Trophoblast cell (in vitro differentiated cells and primary cell): ENCODE data around the gene ETV6.
A peak's percentile ranks its signal among the peaks of the same experiment; 100 is the strongest.

Source experiments
- DNase-seq, 2 donors: peaks; one replicate each; pipeline ENCODE4 v3.0.0-alpha.2; 2016
- H2AFZ ChIP-seq: 2 replicates; pipeline ENCODE4 v1.6.1; 2013; ENCODE audit warnings: low read length, moderate library complexity, mild to moderate bottlenecking; ENCODE audit not compliant: insufficient read depth, poor library complexity
- H2AK5ac ChIP-seq: 2 replicates; pipeline ENCODE4 v1.6.1; 2013; ENCODE audit warnings: mild to moderate bottlenecking, low read length
- H2BK120ac ChIP-seq: 2 replicates; pipeline ENCODE4 v1.6.1; 2013; ENCODE audit warnings: low read length, mild to moderate bottlenecking, moderate library complexity; ENCODE audit not compliant: insufficient read depth, poor library complexity
- H2BK12ac ChIP-seq: 2 replicates; pipeline ENCODE4 v1.6.1; 2013; ENCODE audit warnings: mild to moderate bottlenecking, low read length, moderate library complexity
- H2BK5ac ChIP-seq: 2 replicates; pipeline ENCODE4 v1.6.1; 2013; ENCODE audit warnings: low read length, low read depth, moderate library complexity, mild to moderate bottlenecking; ENCODE audit not compliant: poor library complexity
- H3K14ac ChIP-seq: 2 replicates; pipeline ENCODE4 v1.6.1; 2013; ENCODE audit warnings: mild to moderate bottlenecking, low read length
- H3K18ac ChIP-seq: 2 replicates; pipeline ENCODE4 v1.6.1; 2013; ENCODE audit warnings: mild to moderate bottlenecking, low read length
- H3K23ac ChIP-seq: 2 replicates; pipeline ENCODE4 v1.6.1; 2013; ENCODE audit warnings: low read length
- H3K27ac ChIP-seq: 2 replicates; pipeline ENCODE4 v1.5.1; 2013; ENCODE audit warnings: low read depth, mild to moderate bottlenecking, inconsistent platforms, low read length, moderate library complexity
- H3K27me3 ChIP-seq: 2 replicates; pipeline ENCODE4 v1.6.1; 2013; ENCODE audit warnings: inconsistent platforms, mild to moderate bottlenecking, low read length, moderate library complexity; ENCODE audit not compliant: insufficient read depth
- H3K36me3 ChIP-seq, 2 experiments: 1 replicate in 1 of 2; 2 replicates in 1 of 2; pipeline ENCODE4 v1.6.1; 2013; ENCODE audit warnings: low read length in 2 of 2, mild to moderate bottlenecking in 2 of 2, moderate library complexity in 1 of 2; ENCODE audit not compliant: insufficient read depth in 2 of 2, control insufficient read depth in 1 of 2
- H3K4ac ChIP-seq: 2 replicates; pipeline ENCODE4 v1.6.1; 2013; ENCODE audit warnings: low read depth, mild to moderate bottlenecking, low read length, moderate library complexity
- H3K4me1 ChIP-seq, 2 experiments: 1 replicate in 1 of 2; 2 replicates in 1 of 2; pipeline ENCODE4 v1.6.1; 2013; ENCODE audit warnings: low read length in 2 of 2, mild to moderate bottlenecking in 2 of 2, moderate library complexity in 1 of 2; ENCODE audit not compliant: insufficient read depth in 2 of 2, control insufficient read depth in 1 of 2
- H3K4me2 ChIP-seq: 2 replicates; pipeline ENCODE4 v1.6.1; 2013; ENCODE audit warnings: inconsistent platforms, mild to moderate bottlenecking, low read length, moderate library complexity
- H3K4me3 ChIP-seq: 2 replicates; pipeline ENCODE4 v1.5.1; 2013; ENCODE audit warnings: mild to moderate bottlenecking, low read depth, low read length, inconsistent platforms
- H3K79me1 ChIP-seq: one replicate; pipeline ENCODE4 v1.6.1; 2013; ENCODE audit warnings: low read length
- H3K79me2 ChIP-seq: 2 replicates; pipeline ENCODE4 v1.6.1; 2013; ENCODE audit warnings: low read length, mild to moderate bottlenecking; ENCODE audit not compliant: control insufficient read depth, insufficient read depth, poor library complexity
- H3K9ac ChIP-seq: 2 replicates; pipeline ENCODE4 v1.6.1; 2013; ENCODE audit warnings: mild to moderate bottlenecking, low read length
- H3K9me3 ChIP-seq: 2 replicates; pipeline ENCODE4 v1.6.1; 2013; ENCODE audit warnings: low read depth, mild to moderate bottlenecking, control low read depth, inconsistent platforms, low read length; ENCODE audit not compliant: insufficient read depth
- H4K12ac ChIP-seq: 2 replicates; pipeline ENCODE4 v1.6.1; 2013; ENCODE audit warnings: low read depth, mild to moderate bottlenecking, low read length, moderate library complexity
- H4K8ac ChIP-seq: 2 replicates; pipeline ENCODE4 v1.6.1; 2013; ENCODE audit warnings: low read depth, mild to moderate bottlenecking, low read length, moderate library complexity
- H4K91ac ChIP-seq: one replicate; pipeline ENCODE4 v1.6.1; 2013; ENCODE audit warnings: low read depth, mild to moderate bottlenecking, low read length, moderate library complexity
- WGBS: extraction: QIAGEN DNeasy Blood & Tissue Kit; methylation state at CpG from one replicate; pipeline ENCODE4 v1.1.7; 2013; ENCODE audit warnings: missing lambda C conversion rate; ENCODE audit not compliant: insufficient read length, insufficient coverage; ENCODE audit errors: extremely low coverage; 5-methylcytosine and 5-hydroxymethylcytosine counted together

Gene ETV6

GRCh38 chr12:11697670-11698387, 48.4 kb downstream of the ETV6 start:
- Histone ChIP-seq H2AK5ac (no peak overlapping the region), H2BK12ac (no peak overlapping the region), H3K18ac (no peak overlapping the region), H3K27ac (no peak overlapping the region), H4K8ac (no peak overlapping the region), H3K4ac (no peak overlapping the region), H3K4me1 (peaks cover 8 to 10% of the 10 kb centered on the region in 2 experiments), H3K79me1 (no peaks in the 10 kb centered on the region), H3K4me2 (no peak overlapping the region), H3K79me2 (no peaks in the 10 kb centered on the region), H3K14ac (no peak overlapping the region), H2BK5ac (no peak overlapping the region), H3K36me3 (no peaks in the 10 kb centered on the region), H4K12ac (no peak overlapping the region), H2BK120ac (no peak overlapping the region), H3K9ac (no peak overlapping the region), H3K9me3 (no peaks in the 10 kb centered on the region), H3K23ac (no peak overlapping the region), H3K4me3 (no peak overlapping the region), H2AFZ (no peak overlapping the region), H4K91ac (no peak overlapping the region), H3K27me3 (no peaks in the 10 kb centered on the region)
- WGBS, result no CpG with 5 or more reads among the region's 3 CpGs
- no peak for DNase-seq

- Histone ChIP-seq H2BK12ac (no peak overlapping the region), H3K9me3 (no peaks in the 10 kb centered on the region), H4K91ac (no peak overlapping the region), H3K27me3 (no peaks in the 10 kb centered on the region), H2BK120ac (no peak overlapping the region), H3K27ac (no peak overlapping the region), H3K14ac (no peak overlapping the region), H3K79me1 (no peaks in the 10 kb centered on the region), H2AFZ (no peak overlapping the region), H3K79me2 (no peaks in the 10 kb centered on the region), H3K18ac (no peak overlapping the region), H3K4me1 (peaks cover 8 to 10% of the 10 kb centered on the region in 2 experiments), H3K4me2 (no peak overlapping the region), H4K8ac (no peak overlapping the region), H3K23ac (no peak overlapping the region), H3K9ac (no peak overlapping the region), H4K12ac (no peak overlapping the region), H3K4ac (no peak overlapping the region), H2AK5ac (no peak overlapping the region), H3K36me3 (no peaks in the 10 kb centered on the region), H2BK5ac (no peak overlapping the region), H3K4me3 (no peak overlapping the region)
- no CpG with 5 or more reads among the region's 2 CpGs for WGBS
- DNase-seq, result no peak
Measured at GRCh38 chr12:11698729-11699128, 49.3 kb downstream of the ETV6 start.

DNA sequence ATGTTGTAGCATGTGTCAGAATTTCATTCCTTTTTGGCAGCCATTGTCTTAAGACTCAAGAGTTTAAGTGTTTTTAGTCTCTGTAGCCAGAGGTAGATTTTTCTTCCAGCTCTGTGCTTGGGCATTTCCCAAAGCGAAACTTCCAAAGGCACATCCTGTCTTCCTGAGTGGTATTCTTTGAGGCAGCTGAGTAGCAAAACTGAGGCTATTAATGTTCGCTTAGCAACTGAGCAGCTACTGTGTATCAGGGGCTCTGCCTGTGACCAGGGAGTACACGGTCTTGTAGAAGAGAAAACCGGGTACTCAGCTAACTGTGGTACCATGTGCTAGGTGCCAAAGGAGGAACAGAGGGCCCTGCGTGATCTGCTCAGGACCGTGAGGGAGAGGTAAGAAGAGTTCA, 52.0 kb downstream of the ETV6 start:
- H2BK120ac ChIP-seq, result no peak overlapping the region
- H3K36me3 ChIP-seq, result no peaks in the 10 kb centered on the region
- WGBS, result no CpG with 5 or more reads among the region's 6 CpGs
- H3K4me1 ChIP-seq, result peaks cover 15 to 16% of the 10 kb centered on the region in 2 experiments
- no peaks in the 10 kb centered on the region for H3K79me1 ChIP-seq
- DNase-seq, result no peak
- no peak overlapping the region for H2BK12ac ChIP-seq
- no peaks in the 10 kb centered on the region for H3K79me2 ChIP-seq
- no peaks in the 10 kb centered on the region for H3K9me3 ChIP-seq
- no peak overlapping the region for H2AFZ ChIP-seq
- H3K27ac ChIP-seq, result peak overlapping the region; percentile 16
- H4K12ac ChIP-seq, result no peak overlapping the region
- no peak overlapping the region for H4K91ac ChIP-seq
- H3K4me2 ChIP-seq, result no peak overlapping the region
- no peak overlapping the region for H3K4me3 ChIP-seq
- H3K18ac ChIP-seq, result peak overlapping the region; percentile 9
- H3K4ac ChIP-seq, result no peak overlapping the region
- no peak overlapping the region for H3K9ac ChIP-seq
- H3K14ac ChIP-seq, result no peak overlapping the region
- no peak overlapping the region for H2AK5ac ChIP-seq
- no peaks in the 10 kb centered on the region for H3K27me3 ChIP-seq
- H3K23ac ChIP-seq, result no peak overlapping the region
- no peak overlapping the region for H4K8ac ChIP-seq
- H2BK5ac ChIP-seq, result no peak overlapping the region

DNA sequence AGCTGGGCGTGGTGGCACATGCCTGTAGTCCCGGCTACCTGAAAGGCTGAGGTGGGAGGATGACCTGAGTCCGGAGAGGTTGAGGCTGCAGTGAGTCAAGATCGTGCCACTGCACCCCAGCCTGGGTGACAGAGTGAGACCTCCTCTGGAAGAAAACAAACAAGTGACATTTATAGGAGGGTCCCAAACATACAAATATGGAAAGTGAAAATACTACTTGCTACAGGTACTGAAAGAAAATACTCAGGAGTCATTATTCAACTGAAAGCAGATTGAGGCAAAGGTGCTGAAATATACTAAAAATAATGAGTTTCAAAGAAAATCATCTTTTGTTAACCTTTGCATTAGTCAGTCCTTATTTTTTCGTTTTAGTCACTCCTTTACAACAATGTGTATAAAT, 53.5 kb downstream of the ETV6 start:
- Histone ChIP-seq H2BK12ac (peak overlapping the region; percentile 50), H2AK5ac (no peak overlapping the region)
- WGBS, result no CpG with 5 or more reads among the region's 5 CpGs

More for the DNA sequence above, 53.5 kb downstream of the ETV6 start:
- Histone ChIP-seq H3K4me2 (no peak overlapping the region), H3K23ac (no peak overlapping the region), H4K91ac (no peak overlapping the region), H3K79me2 (peaks cover 1% of the 10 kb centered on the region), H3K14ac (no peak overlapping the region), H4K12ac (no peak overlapping the region), H3K79me1 (peaks cover 6% of the 10 kb centered on the region), H3K27ac (no peak overlapping the region), H3K36me3 (no peaks in the 10 kb centered on the region), H2BK5ac (no peak overlapping the region), H3K4me3 (no peak overlapping the region), H4K8ac (no peak overlapping the region), H3K27me3 (no peaks in the 10 kb centered on the region), H3K4me1 (peaks cover 26 to 28% of the 10 kb centered on the region in 2 experiments), H2AFZ (no peak overlapping the region), H3K9ac (no peak overlapping the region), H3K18ac (peak overlapping the region; percentile 73), H3K9me3 (no peaks in the 10 kb centered on the region), H3K4ac (no peak overlapping the region), H2BK120ac (no peak overlapping the region)
- no peak for DNase-seq
